CD8-positive, alpha-beta memory T cell (primary cell): ENCODE measurements around the gene ARID3A. TPM values are rescaled to one million over a fixed set of nuclear protein-coding genes. Genes with fewer than 3 reads are reported as not detected.

Source experiments
- CTCF ChIA-PET: fragments of 350-600 bp; sonication (Branson Sonifier 250); formaldehyde crosslinking; loops from one replicate; lab custom pipeline; 2021; ENCODE audit warnings: antibody characterized with exemption; lab: Charles Lee
- POLR2A ChIA-PET: fragments of 350-600 bp; sonication (Branson Sonifier 250); formaldehyde crosslinking; loops from one replicate; lab custom pipeline; 2021; ENCODE audit warnings: antibody characterized with exemption; lab: Charles Lee
- DNase-seq, 5 donors: peaks; one replicate each; pipeline versions ENCODE4 v3.0.0 to v3.0.0-alpha.2; 2020 to 2022; ENCODE audit warnings: mixed read lengths in 1 of 5
- H3K27ac ChIP-seq: one replicate; pipeline ENCODE4 v1.7.0; 2013; ENCODE audit warnings: low read depth, mild to moderate bottlenecking, low read length, moderate library complexity
- H3K27me3 ChIP-seq: 2 replicates; pipeline ENCODE4 v1.7.0; 2013; ENCODE audit warnings: low read length, mild to moderate bottlenecking; ENCODE audit not compliant: insufficient read depth, poor library complexity, severe bottlenecking
- H3K36me3 ChIP-seq: 2 replicates; pipeline ENCODE4 v1.7.0; 2013; ENCODE audit warnings: mild to moderate bottlenecking, low read length, moderate library complexity; ENCODE audit not compliant: insufficient read depth
- H3K4me1 ChIP-seq: 2 replicates; pipeline ENCODE4 v1.7.0; 2013; ENCODE audit warnings: mild to moderate bottlenecking, low read length, moderate library complexity; ENCODE audit not compliant: insufficient read depth
- H3K4me3 ChIP-seq: 2 replicates; pipeline ENCODE4 v1.7.0; 2013; ENCODE audit warnings: mild to moderate bottlenecking, low read length
- H3K9me3 ChIP-seq: 2 replicates; pipeline ENCODE4 v1.7.0; 2013; ENCODE audit warnings: mild to moderate bottlenecking, low read length
- H3K27ac Mint-ChIP-seq, 8 donors: one replicate each; pipeline ENCODE4 v1.8.0; 2020 to 2021; ENCODE audit warnings: mixed read lengths in 8 of 8, mild to moderate bottlenecking in 6 of 8, inconsistent platforms in 3 of 8, moderate library complexity in 3 of 8
- H3K27me3 Mint-ChIP-seq, 2 donors: one replicate each; pipeline ENCODE4 v1.8.0; 2020 to 2021; ENCODE audit warnings: mixed read lengths in 2 of 2, mild to moderate bottlenecking in 1 of 2, moderate library complexity in 1 of 2
- H3K36me3 Mint-ChIP-seq, 3 donors: one replicate each; pipeline ENCODE4 v1.8.0; 2020 to 2021; ENCODE audit warnings: mixed read lengths in 3 of 3, inconsistent platforms in 1 of 3, mild to moderate bottlenecking in 1 of 3
- H3K4me1 Mint-ChIP-seq, 3 donors: one replicate each; pipeline ENCODE4 v1.8.0; 2020 to 2021; ENCODE audit warnings: mixed read lengths in 3 of 3, inconsistent platforms in 1 of 3, mild to moderate bottlenecking in 1 of 3
- H3K4me3 Mint-ChIP-seq, 7 donors: one replicate each; pipeline ENCODE4 v1.8.0; 2020 to 2021; ENCODE audit warnings: mixed read lengths in 7 of 7, mild to moderate bottlenecking in 6 of 7, moderate library complexity in 4 of 7, inconsistent platforms in 2 of 7
- H3K9me3 Mint-ChIP-seq, 5 donors: one replicate each; pipeline ENCODE4 v1.8.0; 2020 to 2022; ENCODE audit warnings: mixed read lengths in 5 of 5, mild to moderate bottlenecking in 3 of 5, moderate library complexity in 2 of 5, inconsistent platforms in 1 of 5
- polyA plus RNA-seq: library from polyadenylated mRNA; unstranded; fragments of 300-500 nt; fragmentation: Illumina TruSeq; gene quantifications from one replicate; pipeline ENCODE4 v1.2.3, GENCODE V29; 2021
- total RNA-seq, 2 experiments: library from RNA; stranded (reverse); gene quantifications; one replicate each; pipeline ENCODE4 v1.2.3, GENCODE V29; 2021

Gene ARID3A
- total and polyA plus RNA-seq, 3 experiments from 2014 or later = 0.49 to 15.9 (median 12.8) TPM

DNA sequence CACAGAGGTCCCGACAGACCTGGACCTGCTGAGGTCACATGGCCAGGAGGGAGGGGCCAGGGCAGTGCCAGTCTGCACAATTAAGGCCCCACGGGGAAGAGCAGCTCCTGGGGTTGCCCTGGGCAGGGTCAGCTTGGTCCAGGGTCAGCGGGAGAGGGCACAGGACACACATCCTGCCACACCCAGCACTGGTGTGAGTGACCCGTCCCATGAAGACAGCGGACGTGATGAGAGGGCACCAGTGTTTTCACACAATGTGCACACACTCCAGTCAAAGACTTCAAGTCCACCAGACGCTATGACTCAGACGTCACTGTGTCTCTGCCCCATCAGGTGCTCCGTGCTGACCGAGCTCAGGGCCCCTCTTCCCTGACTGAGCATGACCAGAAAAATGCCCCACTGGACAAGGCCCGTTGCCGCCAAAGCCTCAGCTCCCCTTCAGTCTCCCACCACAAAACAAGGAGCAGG is 90.8 kb downstream of the ARID3A start:
- Mint-ChIP-seq H3K4me1 (peaks cover 24 to 58% (median 36%) of the 10 kb centered on the region in 3 donors), H3K4me3 (peak overlapping the region in 6 of 7 donors; percentile 44 to 82 (median 62)), H3K27me3 (peaks cover 0 to 6% of the 10 kb centered on the region in 2 donors), H3K36me3 (peaks cover 0 to 42% (median 0%) of the 10 kb centered on the region in 3 donors), H3K9me3 (peaks cover 0 to 3% (median 0%) of the 10 kb centered on the region in 5 donors), H3K27ac (peak overlapping the region in 7 of 8 donors; percentile 29 to 87 (median 61))
- POLR2A ChIA-PET = interaction anchor here (0.8 to 1.5 kb wide), 2 partner anchors 13 to 107 kb away, joined by 3 to 5 read pairs; no protein-coding TSS in a partner anchor
- CTCF ChIA-PET = interaction anchor here (0.8 kb wide), 1 partner anchor 48 kb away, joined by 3 read pairs; no protein-coding TSS in a partner anchor
- no peak overlapping the region for H3K4me3 ChIP-seq
- H3K4me1 ChIP-seq = peaks cover 50% of the 10 kb centered on the region
- H3K27ac ChIP-seq = no peak overlapping the region
- peaks cover 5% of the 10 kb centered on the region for H3K36me3 ChIP-seq
- H3K27me3 ChIP-seq = no peaks in the 10 kb centered on the region
- H3K9me3 ChIP-seq = no peaks in the 10 kb centered on the region
- DNase-seq = no peak

DNA sequence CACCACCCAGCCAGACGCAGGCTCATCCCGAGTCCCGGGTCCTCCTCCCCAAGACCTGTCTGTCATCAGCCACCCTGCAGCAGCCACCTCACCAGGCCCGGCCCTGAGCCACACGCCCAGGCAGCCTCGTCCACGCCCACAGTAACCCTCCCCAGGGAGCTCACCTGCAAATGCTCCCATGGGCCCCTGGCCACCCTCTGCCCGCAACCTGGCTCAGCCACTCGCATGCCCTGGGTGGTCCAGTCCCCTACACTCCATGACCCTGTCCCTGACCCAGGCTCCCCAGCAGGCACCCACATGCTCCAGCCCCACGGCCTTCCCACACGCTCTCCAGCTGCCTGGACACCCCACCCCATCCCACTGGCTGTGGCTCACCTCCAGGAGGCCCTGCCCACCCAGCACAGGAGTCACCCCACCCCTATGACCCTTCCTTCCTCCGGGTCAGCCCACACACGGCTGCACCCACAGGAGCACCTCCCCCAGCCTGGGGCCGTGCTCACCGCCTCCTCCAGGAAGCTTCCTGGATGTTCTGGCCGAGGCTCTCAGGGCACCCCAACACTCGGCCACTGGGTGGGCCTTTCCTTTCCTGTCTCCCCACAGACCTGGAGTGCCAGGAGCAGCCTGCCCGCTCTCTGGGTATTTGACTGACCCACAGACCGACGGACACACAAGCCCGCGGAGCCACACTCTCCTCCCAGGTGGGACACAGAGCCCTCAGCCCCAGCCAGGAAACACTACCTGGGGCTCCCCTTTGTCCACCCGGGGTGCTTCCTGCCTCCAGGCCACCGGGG is 91.5 kb downstream of the ARID3A start:
- Histone ChIP-seq H3K4me1 (peaks cover 57% of the 10 kb centered on the region), H3K36me3 (peaks cover 5% of the 10 kb centered on the region), H3K27ac (peak overlapping the region; percentile 38), H3K9me3 (no peaks in the 10 kb centered on the region), H3K27me3 (no peaks in the 10 kb centered on the region), H3K4me3 (no peak overlapping the region)
- DNase-seq = no peak
- H3K4me1 Mint-ChIP-seq = peaks cover 25 to 60% (median 38%) of the 10 kb centered on the region in 3 donors
- H3K9me3 Mint-ChIP-seq = peaks cover 0 to 3% (median 0%) of the 10 kb centered on the region in 5 donors
- CTCF ChIA-PET = interaction anchor here (0.8 kb wide), 1 partner anchor 48 kb away, joined by 3 read pairs; no protein-coding TSS in a partner anchor
- POLR2A ChIA-PET = interaction anchor here (0.7 to 1.5 kb wide), 3 partner anchors 10 to 108 kb away, joined by 3 to 5 read pairs (median 3); no protein-coding TSS in a partner anchor
- H3K4me3 Mint-ChIP-seq = peak overlapping the region in 6 of 7 donors; percentile 44 to 82 (median 62)
- H3K27me3 Mint-ChIP-seq = peaks cover 0 to 6% of the 10 kb centered on the region in 2 donors
- peaks cover 0 to 40% (median 0%) of the 10 kb centered on the region in 3 donors for H3K36me3 Mint-ChIP-seq
- H3K27ac Mint-ChIP-seq = peak overlapping the region in 6 of 8 donors; percentile 60 to 87 (median 74)

DNA sequence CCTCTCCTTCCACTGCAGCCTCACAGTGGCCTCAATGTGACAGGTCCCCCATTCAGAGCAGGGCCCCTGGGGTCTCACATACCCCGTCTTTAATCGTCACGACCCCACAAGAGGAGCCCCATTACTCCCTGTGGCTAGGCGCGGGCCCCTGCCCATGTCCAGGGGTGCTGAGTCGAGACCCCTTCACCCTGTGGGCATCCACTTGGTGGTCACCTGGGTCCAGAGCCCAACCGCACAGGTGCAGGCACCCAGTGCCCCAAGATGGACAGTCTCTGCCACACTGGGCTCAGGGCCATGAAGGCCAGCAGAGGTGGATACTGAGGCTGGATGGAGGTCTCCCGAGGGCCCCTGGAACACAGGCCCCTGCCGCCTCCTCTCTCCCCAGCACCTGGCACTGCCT is 92.1 kb downstream of the ARID3A start:
- Mint-ChIP-seq H3K4me3 (peak overlapping the region in 4 of 7 donors; percentile 60 to 95 (median 82)), H3K36me3 (peaks cover 0 to 39% (median 0%) of the 10 kb centered on the region in 3 donors), H3K4me1 (peaks cover 25 to 64% (median 38%) of the 10 kb centered on the region in 3 donors), H3K27me3 (peaks cover 0 to 6% of the 10 kb centered on the region in 2 donors), H3K9me3 (peaks cover 0 to 3% (median 0%) of the 10 kb centered on the region in 5 donors), H3K27ac (peak overlapping the region in 3 of 8 donors; percentile 4 to 99 (median 32))
- H3K27ac ChIP-seq = peak overlapping the region; percentile 38
- H3K9me3 ChIP-seq = no peaks in the 10 kb centered on the region
- H3K36me3 ChIP-seq = peaks cover 5% of the 10 kb centered on the region
- ChIA-PET CTCF (no interaction called here), POLR2A (interaction anchor here (0.7 kb wide), 1 partner anchor 10 kb away, joined by 3 read pairs; no protein-coding TSS in a partner anchor)
- H3K4me1 ChIP-seq = peaks cover 60% of the 10 kb centered on the region
- no peak for DNase-seq
- no peak overlapping the region for H3K4me3 ChIP-seq
- H3K27me3 ChIP-seq = no peaks in the 10 kb centered on the region

DNA sequence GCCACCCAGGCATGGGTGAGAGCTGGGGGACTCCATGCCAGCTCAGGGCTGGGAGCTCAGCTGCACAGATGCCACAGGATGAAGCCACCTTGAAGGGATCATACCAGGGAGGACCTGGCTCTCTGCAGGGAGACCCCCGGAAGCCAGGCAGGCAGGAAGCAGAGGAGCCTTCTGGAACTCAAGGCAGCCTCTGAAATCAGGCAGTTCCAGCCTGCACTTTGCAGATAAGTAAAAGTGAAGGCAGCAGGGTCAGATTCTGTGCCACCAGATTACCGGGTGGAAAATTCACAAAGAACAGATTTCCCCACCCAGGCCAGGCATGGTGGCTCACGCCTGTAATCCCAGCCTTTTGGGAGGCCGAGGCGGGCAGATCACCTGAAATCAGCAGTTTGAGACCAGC is 92.6 kb downstream of the ARID3A start:
- Mint-ChIP-seq H3K27me3 (peaks cover 0 to 6% of the 10 kb centered on the region in 2 donors), H3K36me3 (peaks cover 0 to 34% (median 0%) of the 10 kb centered on the region in 3 donors), H3K4me3 (peak overlapping the region; percentile 76 to 95 (median 89)), H3K27ac (peak overlapping the region in 6 of 8 donors; percentile 61 to 99 (median 80)), H3K9me3 (peaks cover 0 to 3% (median 0%) of the 10 kb centered on the region in 5 donors), H3K4me1 (peaks cover 25 to 64% (median 38%) of the 10 kb centered on the region in 3 donors)
- CTCF ChIA-PET = interaction anchor here (4.2 kb wide), 1 partner anchor 34 kb away, joined by 15 read pairs; the partner anchor contains the start of gene WDR18
- H3K4me1 ChIP-seq = peaks cover 60% of the 10 kb centered on the region
- no peak for DNase-seq
- H3K36me3 ChIP-seq = peaks cover 5% of the 10 kb centered on the region
- POLR2A ChIA-PET = no interaction called here
- H3K27ac ChIP-seq = no peak overlapping the region
- H3K9me3 ChIP-seq = no peaks in the 10 kb centered on the region
- H3K27me3 ChIP-seq = no peaks in the 10 kb centered on the region
- H3K4me3 ChIP-seq = no peak overlapping the region

DNA sequence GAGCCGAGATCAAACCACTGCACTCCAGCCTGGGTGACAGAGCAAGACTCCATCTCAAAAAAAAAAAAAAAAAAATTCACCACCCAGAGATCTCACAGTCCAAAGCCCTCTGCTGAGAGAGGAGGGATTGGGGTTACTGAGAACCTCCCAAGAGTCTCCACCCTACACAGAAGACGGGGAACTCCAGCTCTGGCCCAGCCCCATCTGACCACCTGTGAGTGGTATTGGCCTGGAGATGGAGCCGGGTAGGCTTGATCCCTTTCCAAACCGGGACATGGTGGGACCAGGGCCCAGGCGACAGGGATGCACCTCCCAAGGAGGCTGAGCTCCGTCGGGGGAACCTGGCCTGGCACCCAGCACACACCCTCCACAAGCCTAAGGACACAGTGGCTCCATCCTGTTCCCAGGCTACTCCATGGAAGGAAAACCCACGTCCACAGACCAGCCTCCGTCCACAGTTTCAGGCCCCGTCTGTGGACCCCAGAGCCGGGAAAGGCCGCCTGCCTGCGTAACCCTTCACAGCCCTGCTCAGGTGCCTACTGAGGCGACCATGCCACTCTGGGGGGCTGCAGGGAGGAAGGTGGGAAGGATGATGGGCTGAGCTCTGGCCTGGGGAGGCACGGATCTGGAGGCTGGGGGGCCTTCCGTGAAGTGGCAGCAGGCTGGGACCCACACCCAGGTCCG is 93.2 kb downstream of the ARID3A start:
- Mint-ChIP-seq H3K4me1 (peaks cover 23 to 62% (median 38%) of the 10 kb centered on the region in 3 donors), H3K9me3 (peaks cover 0 to 3% (median 0%) of the 10 kb centered on the region in 5 donors), H3K27me3 (peaks cover 0 to 6% of the 10 kb centered on the region in 2 donors), H3K27ac (peak overlapping the region in 6 of 8 donors; percentile 61 to 99 (median 84)), H3K36me3 (peaks cover 0 to 27% (median 0%) of the 10 kb centered on the region in 3 donors), H3K4me3 (peak overlapping the region; percentile 76 to 95 (median 89))
- Histone ChIP-seq H3K9me3 (no peaks in the 10 kb centered on the region), H3K27me3 (no peaks in the 10 kb centered on the region), H3K4me3 (peak overlapping the region; percentile 71), H3K4me1 (peaks cover 60% of the 10 kb centered on the region), H3K36me3 (peaks cover 5% of the 10 kb centered on the region), H3K27ac (peak overlapping the region; percentile 97)
- POLR2A ChIA-PET = interaction anchor here (1.0 to 1.3 kb wide), 2 partner anchors 11 to 15 kb away, joined by 3 to 4 read pairs; no protein-coding TSS in a partner anchor
- CTCF ChIA-PET = interaction anchor here (1.0 to 4.2 kb wide), 6 partner anchors 10 to 64 kb away, joined by 3 to 15 read pairs (median 3); partner anchors contain the start of genes ARHGAP45 and WDR18
- no peak for DNase-seq

DNA sequence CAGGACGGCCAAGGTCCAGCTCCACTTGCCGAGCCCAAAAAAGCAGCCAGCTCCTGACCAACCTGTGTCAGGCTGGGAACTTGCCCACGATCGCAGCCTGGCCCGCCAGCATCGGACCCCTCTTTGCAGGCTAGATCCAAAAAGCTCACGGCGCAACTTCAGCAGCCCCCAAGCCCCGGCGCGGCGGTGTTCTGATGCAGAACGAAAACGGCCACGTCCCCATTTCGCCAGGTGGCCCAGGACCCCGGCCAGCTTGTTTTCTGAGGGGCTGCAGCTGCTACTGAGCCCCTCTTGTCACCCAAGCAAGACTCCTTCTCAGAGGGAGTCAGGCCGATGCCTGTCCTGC is 93.8 kb downstream of the ARID3A start:
- DNase-seq = no peak
- peaks cover 5% of the 10 kb centered on the region for H3K36me3 ChIP-seq
- H3K27me3 Mint-ChIP-seq = peaks cover 0 to 6% of the 10 kb centered on the region in 2 donors
- H3K36me3 Mint-ChIP-seq = peaks cover 0 to 25% (median 0%) of the 10 kb centered on the region in 3 donors
- POLR2A ChIA-PET = interaction anchor here (1.0 to 1.3 kb wide), 2 partner anchors 11 to 16 kb away, joined by 3 to 4 read pairs; no protein-coding TSS in a partner anchor
- peaks cover 60% of the 10 kb centered on the region for H3K4me1 ChIP-seq
- H3K9me3 Mint-ChIP-seq = peaks cover 0 to 3% (median 0%) of the 10 kb centered on the region in 5 donors
- peak overlapping the region; percentile 71 for H3K4me3 ChIP-seq
- H3K27ac Mint-ChIP-seq = peak overlapping the region; percentile 82 to 99 (median 92)
- H3K4me1 Mint-ChIP-seq = peaks cover 22 to 60% (median 38%) of the 10 kb centered on the region in 3 donors
- peak overlapping the region; percentile 76 to 95 (median 89) for H3K4me3 Mint-ChIP-seq
- peak overlapping the region; percentile 97 for H3K27ac ChIP-seq
- no peaks in the 10 kb centered on the region for H3K9me3 ChIP-seq
- CTCF ChIA-PET = interaction anchor here (1.0 to 4.2 kb wide), 8 partner anchors 9 to 99 kb away, joined by 3 to 15 read pairs (median 3); partner anchors contain the start of genes ARHGAP45, POLR2E and WDR18
- no peaks in the 10 kb centered on the region for H3K27me3 ChIP-seq
